Activated naive CD4-positive, alpha-beta T cell treated with anti-CD3 and anti-CD28 coated beads, Interleukin-2, amount 10 ng/mL, durations not matched to agents 5 hours and 36 hours (primary cell): ENCODE results near the gene CDKL4. TPM values are rescaled to one million over a fixed set of nuclear protein-coding genes. Genes with fewer than 3 reads are reported as not detected.

ENCODE experiments used
- total RNA-seq, 2 experiments: library from RNA; stranded (reverse); gene quantifications; one replicate each; pipeline ENCODE4 v1.2.3, GENCODE V29; 2021

The CDKL4 gene
- under 1 TPM; 0.53 to 0.67 TPM for total RNA-seq

GRCh38 chr2:39243469-39244123, at the start of gene CDKL4:
TSS of gene CDKL4 (minus strand) at chr2:39243970.

Other genes with a start within 250 kb of the CDKL4 start
- gene SOS1, start 122.9 kb downstream of the CDKL4 start, total RNA-seq = 100 to 1,000 TPM; 201 to 203 TPM
- gene MAP4K3, start 193.3 kb upstream of the CDKL4 start, total RNA-seq = 10 to 100 TPM in 1 of 2 experiments, 1 to 10 TPM in 1; 9.5 to 11.0 TPM